A673 (cell line): ENCODE data around the gene KRTAP4-16. TPM values are rescaled to one million over a fixed set of nuclear protein-coding genes. Genes with fewer than 3 reads are reported as not detected.
"Not testable (repeated sequence)": the region's sequence is repeated elsewhere in the genome, so short reads cannot be mapped to it uniquely, and the experiment has no call there.

Source experiments
- BruUV-seq: library from RNA; stranded (reverse); fragments of 400-500 nt; replicated peaks from 2 replicates; lab custom pipeline; 2021; lab: Mats Ljungman, UMichigan
- CTCF ChIA-PET: fragments of 300-600 bp; sonication (Branson Sonifier 250); formaldehyde crosslinking; loops from one replicate; lab custom pipeline; 2022; ENCODE audit warnings: antibody characterized with exemption; lab: Charles Lee
- POLR2A ChIA-PET: fragments of 300-600 bp; sonication (Branson Sonifier 250); formaldehyde crosslinking; loops from one replicate; lab custom pipeline; 2022; ENCODE audit warnings: antibody characterized with exemption; ENCODE audit not compliant: low non-redundant PET; lab: Charles Lee
- DNase-seq: peaks from one replicate; pipeline ENCODE4 v3.0.0-alpha.2; 2015; ENCODE audit warnings: low spot score
- H3K27ac ChIP-seq: fragments of 200-600 bp; sonication (generic); 2 replicates; pipeline ENCODE4 v1.5.1; 2016; ENCODE audit warnings: mixed run types, low read depth, mild to moderate bottlenecking, mixed read lengths, antibody characterized with exemption, low read length; ENCODE audit not compliant: poor library complexity, severe bottlenecking
- H3K27me3 ChIP-seq: fragments of 200-600 bp; sonication (generic); replicated peaks from 2 replicates; pipeline ENCODE4 v1.6.1; 2017; ENCODE audit warnings: mixed run types, low read depth, mild to moderate bottlenecking, mixed read lengths, antibody characterized with exemption, low read length; ENCODE audit not compliant: insufficient read depth, poor library complexity
- H3K36me3 ChIP-seq: fragments of 200-600 bp; sonication (generic); 2 replicates; pipeline ENCODE4 v1.6.1; 2016; ENCODE audit warnings: mixed run types, mild to moderate bottlenecking, mixed read lengths, antibody characterized with exemption, low read length; ENCODE audit not compliant: insufficient read depth, poor library complexity, severe bottlenecking
- H3K4me1 ChIP-seq: fragments of 200-600 bp; sonication (generic); 2 replicates; pipeline ENCODE4 v1.6.1; 2017; ENCODE audit warnings: mixed run types, mild to moderate bottlenecking, mixed read lengths, antibody characterized with exemption, low read length; ENCODE audit not compliant: insufficient read depth, poor library complexity, severe bottlenecking
- H3K4me3 ChIP-seq: fragments of 200-600 bp; sonication (generic); 2 replicates; pipeline ENCODE4 v1.5.1; 2016; ENCODE audit warnings: low read depth, mixed run types, mild to moderate bottlenecking, mixed read lengths, low read length; ENCODE audit not compliant: poor library complexity, severe bottlenecking
- H3K9me3 ChIP-seq: fragments of 200-600 bp; sonication (generic); 2 replicates; pipeline ENCODE4 v1.6.1; 2016; ENCODE audit warnings: mixed run types, low read depth, mild to moderate bottlenecking, mixed read lengths, antibody characterized with exemption, low read length; ENCODE audit not compliant: poor library complexity, severe bottlenecking
- CTCF ChIP-seq: fragments of 300-800, 200-600 bp; sonication (generic); conservative IDR thresholded peaks from 2 replicates; pipeline ENCODE4 v1.5.1; 2017; ENCODE audit warnings: low read depth, mild to moderate bottlenecking, antibody characterized with exemption, low read length, moderate library complexity, mixed read lengths
- EZH2 ChIP-seq: fragments of 200-600 bp; sonication (generic); IDR thresholded peaks from 2 replicates; pipeline ENCODE4 v1.6.1; 2017; ENCODE audit warnings: borderline replicate concordance, low read depth, mild to moderate bottlenecking, mixed read lengths, antibody characterized with exemption, low read length; ENCODE audit not compliant: poor library complexity, severe bottlenecking
- intact Hi-C: fragments of 100-400 bp; cut with micrococcal nuclease; formaldehyde crosslinking; loops from one replicate; pipeline ENCODE4 v1.10.0; 2022; ENCODE audit not compliant: unreplicated experiment
- total RNA-seq: library from RNA; stranded (reverse); gene quantifications from 2 replicates; pipeline ENCODE4 v1.2.3, GENCODE V29; 2021

Gene KRTAP4-16
- total RNA-seq, 1 experiment from 2014 or later, result not detected

- BruUV-seq, result no TSS peak
- CTCF ChIA-PET, result no interaction called here
- Histone ChIP-seq H3K27ac (no peak within 1 kb of the TSS), H3K4me3 (no peak within 1 kb of the TSS), H3K27me3 (no peaks in the 10 kb centered on the region), H3K9me3 (no peaks in the 10 kb centered on the region), H3K36me3 (no peaks in the 10 kb centered on the region), H3K4me1 (no peaks in the 10 kb centered on the region)
- POLR2A ChIA-PET, result no interaction called here
- intact Hi-C loops, result no loop called here
- no peak for TF ChIP-seq CTCF
- TF ChIP-seq EZH2, result no peak
- no peak for DNase-seq
Measured at GRCh38 chr17:41065829-41066624, 36.0 kb downstream of the KRTAP4-16 start, which contains the start of gene KRTAP2-4. KRTAP2-4 (minus strand) TSS chr17:41065879; CDS start chr17:41065845, 34 bp downstream.

- BruUV-seq, DNase-seq, CTCF ChIA-PET, H3K27me3 ChIP-seq, H3K36me3 ChIP-seq, intact Hi-C loops, H3K4me1 ChIP-seq, POLR2A ChIA-PET, H3K4me3 ChIP-seq, H3K27ac ChIP-seq, H3K9me3 ChIP-seq: not testable (repeated sequence)
Measured at GRCh38 chr17:41065016-41065689, 36.9 kb downstream of the KRTAP4-16 start.

GRCh38 chr17:41064301-41064700 is 37.7 kb downstream of the KRTAP4-16 start:
- CTCF ChIA-PET, result no interaction called here
- H3K27me3 ChIP-seq, result no peaks in the 10 kb centered on the region
- no peaks in the 10 kb centered on the region for H3K9me3 ChIP-seq
- H3K36me3 ChIP-seq, result no peaks in the 10 kb centered on the region
- BruUV-seq, result no TSS peak
- TF ChIP-seq CTCF (no peak), EZH2 (no peak)
- POLR2A ChIA-PET, result no interaction called here
- no peaks in the 10 kb centered on the region for H3K4me1 ChIP-seq
- no peak overlapping the region for H3K27ac ChIP-seq
- no peak overlapping the region for H3K4me3 ChIP-seq
- intact Hi-C loops, result no loop called here
- no peak for DNase-seq
